Liver (tissue), 9 donors: ENCODE results near the gene ITPA. TPM values are rescaled to one million over a fixed set of nuclear protein-coding genes. Genes with fewer than 3 reads are reported as not detected.

Source experiments
- DNase-seq: peaks from one replicate; pipeline ENCODE4 v3.0.0-alpha.2; 2017; ENCODE audit warnings: low spot score
- H3K27ac ChIP-seq, 2 donors: one replicate each; pipeline ENCODE4 v1.7.0; 2013; ENCODE audit warnings: inconsistent platforms in 2 of 2, low read length in 2 of 2, control low read depth in 1 of 2, low read depth in 1 of 2, mild to moderate bottlenecking in 1 of 2
- H3K27me3 ChIP-seq, 4 donors: one replicate each; pipeline versions ENCODE4 v1.6.1 to v1.7.0; 2013; ENCODE audit warnings: low read length in 3 of 4, inconsistent platforms in 1 of 4, mild to moderate bottlenecking in 1 of 4, moderate library complexity in 1 of 4; ENCODE audit not compliant: control insufficient read depth in 4 of 4, insufficient read depth in 4 of 4
- H3K36me3 ChIP-seq, 4 donors: one replicate each; pipeline versions ENCODE4 v1.6.1 to v1.7.0; 2013; ENCODE audit warnings: low read length in 3 of 4, mild to moderate bottlenecking in 3 of 4, low read depth in 1 of 4, moderate library complexity in 1 of 4; ENCODE audit not compliant: control insufficient read depth in 4 of 4, insufficient read depth in 3 of 4
- H3K4me1 ChIP-seq, 4 donors: one replicate each; pipeline versions ENCODE4 v1.6.1 to v1.7.0; 2013; ENCODE audit warnings: low read length in 3 of 4, mild to moderate bottlenecking in 3 of 4, moderate library complexity in 1 of 4; ENCODE audit not compliant: control insufficient read depth in 4 of 4, insufficient read depth in 4 of 4
- H3K4me3 ChIP-seq, 3 donors: one replicate each; pipeline versions ENCODE4 v1.6.1 to v1.7.0; 2013; ENCODE audit warnings: low read length in 3 of 3, control low read depth in 1 of 3, low read depth in 1 of 3, mild to moderate bottlenecking in 1 of 3
- H3K9ac ChIP-seq, 2 donors: one replicate each; pipeline ENCODE4 v1.7.0; 2013; ENCODE audit warnings: low read length in 2 of 2, mild to moderate bottlenecking in 2 of 2, moderate library complexity in 2 of 2, control low read depth in 1 of 2, low read depth in 1 of 2
- H3K9me3 ChIP-seq, 4 donors: one replicate each; pipeline versions ENCODE4 v1.6.1 to v1.7.0; 2013; ENCODE audit warnings: low read length in 3 of 4; ENCODE audit not compliant: control insufficient read depth in 4 of 4
- CTCF ChIP-seq: fragments of 150-350 bp; IDR thresholded peaks from 2 replicates; pipeline ENCODE4 v1.5.1; 2017; ENCODE audit warnings: improper control_type of control experiment, low read depth, low read length; ENCODE audit not compliant: missing input control
- EGR1 ChIP-seq, 2 donors: IDR thresholded peaks; 2 replicates each; pipeline ENCODE4 v1.6.1; 2016 to 2018; ENCODE audit warnings: antibody characterized with exemption in 2 of 2, low read depth in 2 of 2
- FOXA1 ChIP-seq: IDR thresholded peaks from 2 replicates; pipeline ENCODE4 v1.6.1; 2016; ENCODE audit warnings: antibody characterized with exemption
- FOXA2 ChIP-seq: IDR thresholded peaks from 2 replicates; pipeline ENCODE4 v1.6.1; 2016; ENCODE audit warnings: antibody characterized with exemption
- GABPA ChIP-seq, 2 donors: IDR thresholded peaks in 1 of 2; conservative IDR thresholded peaks in 1 of 2; 2 replicates each; pipeline ENCODE4 v1.6.1; 2016; ENCODE audit warnings: antibody characterized with exemption in 2 of 2, mild to moderate bottlenecking in 1 of 2, moderate library complexity in 1 of 2
- HNF4G ChIP-seq: IDR thresholded peaks from 2 replicates; pipeline ENCODE4 v1.6.1; 2016; ENCODE audit warnings: antibody characterized with exemption
- JUND ChIP-seq, 2 donors: IDR thresholded peaks; 2 replicates each; pipeline ENCODE4 v1.6.1; 2016; ENCODE audit warnings: antibody characterized with exemption in 2 of 2
- MAX ChIP-seq: IDR thresholded peaks from 2 replicates; pipeline ENCODE4 v1.6.1; 2016; ENCODE audit warnings: antibody characterized with exemption
- NR2F2 ChIP-seq: IDR thresholded peaks from 2 replicates; pipeline ENCODE4 v1.6.1; 2016; ENCODE audit warnings: antibody characterized with exemption
- RAD21 ChIP-seq, 2 donors: IDR thresholded peaks; 2 replicates each; pipeline ENCODE4 v1.6.1; 2016; ENCODE audit warnings: antibody characterized with exemption in 2 of 2, mild to moderate bottlenecking in 2 of 2
- REST ChIP-seq: IDR thresholded peaks from 2 replicates; pipeline ENCODE4 v1.6.1; 2016; ENCODE audit warnings: antibody characterized with exemption, mild to moderate bottlenecking
- RXRA ChIP-seq, 2 donors: IDR thresholded peaks; 2 replicates each; pipeline ENCODE4 v1.6.1; 2017 to 2018; ENCODE audit warnings: antibody characterized with exemption in 2 of 2, mild to moderate bottlenecking in 1 of 2
- SP1 ChIP-seq: IDR thresholded peaks from 2 replicates; pipeline ENCODE4 v1.6.1; 2018; ENCODE audit warnings: antibody characterized with exemption, mild to moderate bottlenecking
- TAF1 ChIP-seq: conservative IDR thresholded peaks from 2 replicates; pipeline ENCODE4 v1.6.1; 2016; ENCODE audit warnings: antibody characterized with exemption, mild to moderate bottlenecking
- YY1 ChIP-seq: IDR thresholded peaks from 2 replicates; pipeline ENCODE4 v1.6.1; 2016; ENCODE audit warnings: antibody characterized with exemption, mild to moderate bottlenecking
- ZBTB33 ChIP-seq: IDR thresholded peaks from 2 replicates; pipeline ENCODE4 v1.6.1; 2016; ENCODE audit warnings: antibody characterized with exemption
- WGBS: extraction: QIAGEN DNeasy Blood & Tissue Kit; methylation state at CpG from one replicate; pipeline ENCODE4 v1.1.7; 2013; 5-methylcytosine and 5-hydroxymethylcytosine counted together
- polyA plus RNA-seq, 2 donors: library from polyadenylated mRNA; stranded (reverse) in 1 of 2; unstranded in 1 of 2; fragments of 200-250 nt in 1 of 2; fragments of >200 nt in 1 of 2; fragmentation: Nextera tagmentation in 1 of 2; extraction: Ambion mirVana in 1 of 2; gene quantifications; one replicate each; pipeline versions ENCODE4 v1.2.1 to v1.2.3, GENCODE V29; 2013 to 2015
- total RNA-seq, 2 donors: library from RNA; depleted of rRNA; stranded (reverse); fragments of >200 nt; gene quantifications; one replicate each; pipeline ENCODE4 v1.2.3, GENCODE V29; 2014
- TF ChIP-seq, protein P1 (sequence below): IDR thresholded peaks from 2 replicates; pipeline ENCODE4 v1.6.1; 2016; ENCODE audit warnings: antibody characterized with exemption
- donor health status: healthy.
- donor health status: healthy.
- donor health status: healthy.
- donor health status: healthy.
- donor health status: healthy.

ITPA gene
- total and polyA plus RNA-seq, 4 donors: 14.4 to 39.8 (median 19.7) TPM

- H3K27ac ChIP-seq: no peak overlapping the region
- no peak for DNase-seq
- H3K9ac ChIP-seq: no peak overlapping the region
These were observed 29.3 kb downstream of the ITPA start for GRCh38 chr20:3238616-3239025.

More at GRCh38 chr20:3238616-3239025, 29.3 kb downstream of the ITPA start:
- WGBS: under 1% methylated on average over 48 of the region's 48 CpGs
- peak overlapping the region; percentile 18 to 76 (median 36) for H3K4me3 ChIP-seq
- H3K4me1 ChIP-seq: peaks cover 8 to 21% (median 14%) of the 10 kb centered on the region in 4 donors
- no peaks in the 10 kb centered on the region for H3K36me3 ChIP-seq
- no peak for TF ChIP-seq FOXA2
- TF ChIP-seq ZBTB33: no peak
- no peak for TF ChIP-seq JUND (IDR thresholded peaks at IDR 0.05)
- no peak for TF ChIP-seq RXRA (IDR thresholded peaks at IDR 0.05)
- TF ChIP-seq REST: no peak
- TF ChIP-seq TAF1: no peak
- no peak for TF ChIP-seq MAX
- no peak for TF ChIP-seq HNF4G
- TF ChIP-seq FOXA1: no peak
- TF ChIP-seq NR2F2: no peak
- TF ChIP-seq RAD21 (IDR thresholded peaks at IDR 0.05): no peak
- TF ChIP-seq EGR1 (IDR thresholded peaks at IDR 0.05; ENCODE audit: low read depth in 2 of 2): no peak
- TF ChIP-seq YY1: no peak
- no peak for TF ChIP-seq SP1
- TF ChIP-seq, protein P1, sequence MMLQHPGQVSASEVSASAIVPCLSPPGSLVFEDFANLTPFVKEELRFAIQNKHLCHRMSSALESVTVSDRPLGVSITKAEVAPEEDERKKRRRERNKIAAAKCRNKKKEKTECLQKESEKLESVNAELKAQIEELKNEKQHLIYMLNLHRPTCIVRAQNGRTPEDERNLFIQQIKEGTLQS: no peak
- no peak for TF ChIP-seq GABPA (IDR thresholded peaks at IDR 0.05 in 1 of 2, conservative IDR thresholded peaks at IDR 0.05 in 1 of 2)
- no peak for TF ChIP-seq CTCF
- H3K27me3 ChIP-seq: peaks cover 0 to 8% (median 1%) of the 10 kb centered on the region in 4 donors
- no peaks in the 10 kb centered on the region for H3K9me3 ChIP-seq
